ENCODE results near the gene MFAP4.
A peak's percentile ranks its signal among the peaks of the same experiment; 100 is the strongest.

MFAP4 gene

GRCh38 chr17:19384723-19385391, 2.1 kb downstream of the MFAP4 start:
- peak; percentile 20 to 45 for DNase-seq

- no peak for DNase-seq
These were observed 3.1 kb downstream of the MFAP4 start for GRCh38 chr17:19383681-19384470.

- DNase-seq, result no peak
These were observed 4.2 kb downstream of the MFAP4 start for GRCh38 chr17:19382531-19383444.

- no peak for DNase-seq
These were observed 5.1 kb downstream of the MFAP4 start for GRCh38 chr17:19381741-19382444.

GRCh38 chr17:19381361-19381740, 5.6 kb downstream of the MFAP4 start:
- DNase-seq, result no peak

GRCh38 chr17:19380481-19381301, 6.3 kb downstream of the MFAP4 start:
- DNase-seq, result no peak

- DNase-seq, result no peak
These were observed 7.5 kb downstream of the MFAP4 start for GRCh38 chr17:19379361-19380065.

- DNase-seq, result peak; percentile 17 to 38
These were observed 8.3 kb downstream of the MFAP4 start, which contains the start of gene MAPK7 for GRCh38 chr17:19378416-19379360. Gene MAPK7, plus strand, starts transcription at chr17:19378498. Its CDS starts 403 bp downstream, at chr17:19378901.

GRCh38 chr17:19377602-19378415, 9.2 kb downstream of the MFAP4 start:
- peak; percentile 99 for DNase-seq

GRCh38 chr17:19376811-19377210, 10.2 kb downstream of the MFAP4 start:
- no peak for DNase-seq

GRCh38 chr17:19375732-19376131, 11.3 kb downstream of the MFAP4 start:
- DNase-seq, result no peak

GRCh38 chr17:19374136-19374535, 12.9 kb downstream of the MFAP4 start:
- no peak for DNase-seq

- peak; percentile 44 to 55 for DNase-seq
These were observed 14.0 kb downstream of the MFAP4 start for GRCh38 chr17:19372866-19373504.

GRCh38 chr17:19372439-19372838, 14.6 kb downstream of the MFAP4 start:
- no peak for DNase-seq

- DNase-seq, result no peak
These were observed 15.0 kb downstream of the MFAP4 start for GRCh38 chr17:19372011-19372370.

GRCh38 chr17:19371259-19372010, 15.6 kb downstream of the MFAP4 start:
- DNase-seq, result peak; percentile 41 to 42

GRCh38 chr17:19370493-19370960, 16.5 kb downstream of the MFAP4 start:
- peak; percentile 78 to 81 for DNase-seq

Measured in inflammatory macrophage (primary cell).